A673 (cell line): ENCODE results near the gene DHCR24. TPM values are rescaled to one million over a fixed set of nuclear protein-coding genes. Genes with fewer than 3 reads are reported as not detected.
"Not testable (repeated sequence)": the region's sequence is repeated elsewhere in the genome, so short reads cannot be mapped to it uniquely, and the experiment has no call there.

ENCODE experiments used
- BruUV-seq: library from RNA; stranded (reverse); fragments of 400-500 nt; replicated peaks from 2 replicates; lab custom pipeline; 2021; lab: Mats Ljungman, UMichigan
- CTCF ChIA-PET: fragments of 300-600 bp; sonication (Branson Sonifier 250); formaldehyde crosslinking; loops from one replicate; lab custom pipeline; 2022; ENCODE audit warnings: antibody characterized with exemption; lab: Charles Lee
- POLR2A ChIA-PET: fragments of 300-600 bp; sonication (Branson Sonifier 250); formaldehyde crosslinking; loops from one replicate; lab custom pipeline; 2022; ENCODE audit warnings: antibody characterized with exemption; ENCODE audit not compliant: low non-redundant PET; lab: Charles Lee
- DNase-seq: peaks from one replicate; pipeline ENCODE4 v3.0.0-alpha.2; 2015; ENCODE audit warnings: low spot score
- H3K27ac ChIP-seq: fragments of 200-600 bp; sonication (generic); 2 replicates; pipeline ENCODE4 v1.5.1; 2016; ENCODE audit warnings: mixed run types, low read depth, mild to moderate bottlenecking, mixed read lengths, antibody characterized with exemption, low read length; ENCODE audit not compliant: poor library complexity, severe bottlenecking
- H3K27me3 ChIP-seq: fragments of 200-600 bp; sonication (generic); replicated peaks from 2 replicates; pipeline ENCODE4 v1.6.1; 2017; ENCODE audit warnings: mixed run types, low read depth, mild to moderate bottlenecking, mixed read lengths, antibody characterized with exemption, low read length; ENCODE audit not compliant: insufficient read depth, poor library complexity
- H3K36me3 ChIP-seq: fragments of 200-600 bp; sonication (generic); 2 replicates; pipeline ENCODE4 v1.6.1; 2016; ENCODE audit warnings: mixed run types, mild to moderate bottlenecking, mixed read lengths, antibody characterized with exemption, low read length; ENCODE audit not compliant: insufficient read depth, poor library complexity, severe bottlenecking
- H3K4me1 ChIP-seq: fragments of 200-600 bp; sonication (generic); 2 replicates; pipeline ENCODE4 v1.6.1; 2017; ENCODE audit warnings: mixed run types, mild to moderate bottlenecking, mixed read lengths, antibody characterized with exemption, low read length; ENCODE audit not compliant: insufficient read depth, poor library complexity, severe bottlenecking
- H3K4me3 ChIP-seq: fragments of 200-600 bp; sonication (generic); 2 replicates; pipeline ENCODE4 v1.5.1; 2016; ENCODE audit warnings: low read depth, mixed run types, mild to moderate bottlenecking, mixed read lengths, low read length; ENCODE audit not compliant: poor library complexity, severe bottlenecking
- H3K9me3 ChIP-seq: fragments of 200-600 bp; sonication (generic); 2 replicates; pipeline ENCODE4 v1.6.1; 2016; ENCODE audit warnings: mixed run types, low read depth, mild to moderate bottlenecking, mixed read lengths, antibody characterized with exemption, low read length; ENCODE audit not compliant: poor library complexity, severe bottlenecking
- CTCF ChIP-seq: fragments of 300-800, 200-600 bp; sonication (generic); conservative IDR thresholded peaks from 2 replicates; pipeline ENCODE4 v1.5.1; 2017; ENCODE audit warnings: low read depth, mild to moderate bottlenecking, antibody characterized with exemption, low read length, moderate library complexity, mixed read lengths
- EZH2 ChIP-seq: fragments of 200-600 bp; sonication (generic); IDR thresholded peaks from 2 replicates; pipeline ENCODE4 v1.6.1; 2017; ENCODE audit warnings: borderline replicate concordance, low read depth, mild to moderate bottlenecking, mixed read lengths, antibody characterized with exemption, low read length; ENCODE audit not compliant: poor library complexity, severe bottlenecking
- intact Hi-C: fragments of 100-400 bp; cut with micrococcal nuclease; formaldehyde crosslinking; loops from one replicate; pipeline ENCODE4 v1.10.0; 2022; ENCODE audit not compliant: unreplicated experiment
- total RNA-seq: library from RNA; stranded (reverse); gene quantifications from 2 replicates; pipeline ENCODE4 v1.2.3, GENCODE V29; 2021

DHCR24 gene
- total RNA-seq, 1 experiment from 2014 or later = 273 TPM

- Histone ChIP-seq H3K36me3 (peaks cover 60% of the 10 kb centered on the region), H3K27ac (peak overlapping the region; percentile 50), H3K27me3 (no peaks in the 10 kb centered on the region), H3K4me3 (peak overlapping the region; percentile 99), H3K4me1 (peaks cover 24% of the 10 kb centered on the region), H3K9me3 (no peaks in the 10 kb centered on the region)
- no peak for DNase-seq
- POLR2A ChIA-PET = no interaction called here
- TF ChIP-seq CTCF (no peak), EZH2 (no peak)
- CTCF ChIA-PET = no interaction called here
- BruUV-seq = no TSS peak
- intact Hi-C loops = no loop called here
Observed at GRCh38 chr1:54884135-54884586, 2.8 kb downstream of the DHCR24 start.

GRCh38 chr1:54883349-54884102, 3.5 kb downstream of the DHCR24 start:
- Histone ChIP-seq H3K36me3 (peaks cover 66% of the 10 kb centered on the region), H3K27me3 (no peaks in the 10 kb centered on the region), H3K4me3 (no peak overlapping the region), H3K27ac (peak overlapping the region; percentile 50), H3K4me1 (peaks cover 24% of the 10 kb centered on the region), H3K9me3 (no peaks in the 10 kb centered on the region)
- no peak for TF ChIP-seq CTCF
- no peak for TF ChIP-seq EZH2
- no TSS peak for BruUV-seq
- DNase-seq = no peak
- ChIA-PET CTCF (no interaction called here), POLR2A (no interaction called here)
- intact Hi-C loops = no loop called here

GRCh38 chr1:54882519-54882918, 4.5 kb downstream of the DHCR24 start:
- CTCF ChIA-PET = no interaction called here
- Histone ChIP-seq H3K36me3 (peaks cover 73% of the 10 kb centered on the region), H3K27me3 (no peaks in the 10 kb centered on the region), H3K4me1 (peaks cover 24% of the 10 kb centered on the region), H3K27ac (no peak overlapping the region), H3K4me3 (no peak overlapping the region), H3K9me3 (no peaks in the 10 kb centered on the region)
- no TSS peak for BruUV-seq
- TF ChIP-seq EZH2 = no peak
- no peak for TF ChIP-seq CTCF
- no peak for DNase-seq
- intact Hi-C loops = no loop called here
- POLR2A ChIA-PET = no interaction called here

- BruUV-seq, H3K9me3 ChIP-seq, intact Hi-C loops, H3K4me3 ChIP-seq, H3K27ac ChIP-seq, POLR2A ChIA-PET, CTCF ChIA-PET, H3K27me3 ChIP-seq, DNase-seq: not testable (repeated sequence)
- peaks cover 81% of the 10 kb centered on the region for H3K36me3 ChIP-seq
- peaks cover 24% of the 10 kb centered on the region for H3K4me1 ChIP-seq
Observed at GRCh38 chr1:54881604-54882003, 5.4 kb downstream of the DHCR24 start.
